IPS-18c (cell line): ENCODE data around the gene OAS2.
"Not testable (repeated sequence)": the region's sequence is repeated elsewhere in the genome, so short reads cannot be mapped to it uniquely, and the experiment has no call there.

Source experiments
- H3K4me3 ChIP-seq: 2 replicates; pipeline ENCODE4 v1.7.0; 2013; ENCODE audit warnings: low read depth, mild to moderate bottlenecking, low read length, moderate library complexity; ENCODE audit not compliant: insufficient read depth
- H3K9me3 ChIP-seq: one replicate; pipeline ENCODE4 v1.6.1; 2013; ENCODE audit warnings: mild to moderate bottlenecking, low read length, moderate library complexity; ENCODE audit not compliant: control insufficient read depth, insufficient read depth

Gene OAS2

GRCh38 chr12:112973011-112973735 is 5.1 kb upstream of the OAS2 start:
- no peak overlapping the region for H3K4me3 ChIP-seq
- peaks cover 3% of the 10 kb centered on the region for H3K9me3 ChIP-seq

GRCh38 chr12:112973818-112974231 is 4.5 kb upstream of the OAS2 start:
- no peak overlapping the region for H3K4me3 ChIP-seq
- peaks cover 3% of the 10 kb centered on the region for H3K9me3 ChIP-seq

- Histone ChIP-seq H3K4me3 (no peak overlapping the region), H3K9me3 (peaks cover 3% of the 10 kb centered on the region)
Measured at GRCh38 chr12:112974904-112975303, 3.4 kb upstream of the OAS2 start.

GRCh38 chr12:112977139-112977538 is 1.2 kb upstream of the OAS2 start:
- no peak overlapping the region for H3K4me3 ChIP-seq
- peaks cover 3% of the 10 kb centered on the region for H3K9me3 ChIP-seq

GRCh38 chr12:112977641-112978040 is 678 bp upstream of the OAS2 start:
- H3K4me3 ChIP-seq, result no peak overlapping the region
- H3K9me3 ChIP-seq, result peaks cover 3% of the 10 kb centered on the region

- no peak overlapping the region for H3K4me3 ChIP-seq
Measured at GRCh38 chr12:112979041-112979680, 842 bp downstream of the OAS2 start.

GRCh38 chr12:112980491-112981158 is 2.3 kb downstream of the OAS2 start:
- H3K9me3 ChIP-seq, result peaks cover 3% of the 10 kb centered on the region
- H3K4me3 ChIP-seq, result no peak overlapping the region

More at GRCh38 chr12:112979041-112979680, 842 bp downstream of the OAS2 start:
- peaks cover 3% of the 10 kb centered on the region for H3K9me3 ChIP-seq

GRCh38 chr12:112985642-112986290 is 7.4 kb downstream of the OAS2 start:
- Histone ChIP-seq H3K4me3 (no peak overlapping the region), H3K9me3 (peaks cover 2% of the 10 kb centered on the region)

- Histone ChIP-seq H3K4me3 (no peak overlapping the region), H3K9me3 (peaks cover 2% of the 10 kb centered on the region)
Measured at GRCh38 chr12:112986291-112986800, 8.0 kb downstream of the OAS2 start.

GRCh38 chr12:112987561-112987960 is 9.2 kb downstream of the OAS2 start:
- H3K4me3 ChIP-seq, result no peak overlapping the region
- peaks cover 2% of the 10 kb centered on the region for H3K9me3 ChIP-seq

- no peak overlapping the region for H3K4me3 ChIP-seq
- H3K9me3 ChIP-seq, result peaks cover 2% of the 10 kb centered on the region
Measured at GRCh38 chr12:112988224-112988623, 9.9 kb downstream of the OAS2 start.

- not testable (repeated sequence) for H3K9me3 ChIP-seq, H3K4me3 ChIP-seq
Measured at GRCh38 chr12:112988823-112989385, 10.6 kb downstream of the OAS2 start.

GRCh38 chr12:112989806-112990205 is 11.5 kb downstream of the OAS2 start:
- H3K4me3 ChIP-seq, result no peak overlapping the region
- peaks cover 2% of the 10 kb centered on the region for H3K9me3 ChIP-seq

GRCh38 chr12:112992541-112993398 is 14.5 kb downstream of the OAS2 start:
- H3K4me3 ChIP-seq, result no peak overlapping the region
- H3K9me3 ChIP-seq, result peaks cover 2% of the 10 kb centered on the region

GRCh38 chr12:112995008-112995407 is 16.7 kb downstream of the OAS2 start:
- peaks cover 4% of the 10 kb centered on the region for H3K9me3 ChIP-seq
- no peak overlapping the region for H3K4me3 ChIP-seq

GRCh38 chr12:112996501-112996900 is 18.2 kb downstream of the OAS2 start:
- no peak overlapping the region for H3K4me3 ChIP-seq
- peaks cover 4% of the 10 kb centered on the region for H3K9me3 ChIP-seq
